T-helper 9 cell (primary cell): ENCODE results near the gene DLX5.

Experiments used
- DNase-seq: peaks from one replicate; pipeline ENCODE4 v3.0.0-alpha.2; 2020

DLX5 gene

DNA sequence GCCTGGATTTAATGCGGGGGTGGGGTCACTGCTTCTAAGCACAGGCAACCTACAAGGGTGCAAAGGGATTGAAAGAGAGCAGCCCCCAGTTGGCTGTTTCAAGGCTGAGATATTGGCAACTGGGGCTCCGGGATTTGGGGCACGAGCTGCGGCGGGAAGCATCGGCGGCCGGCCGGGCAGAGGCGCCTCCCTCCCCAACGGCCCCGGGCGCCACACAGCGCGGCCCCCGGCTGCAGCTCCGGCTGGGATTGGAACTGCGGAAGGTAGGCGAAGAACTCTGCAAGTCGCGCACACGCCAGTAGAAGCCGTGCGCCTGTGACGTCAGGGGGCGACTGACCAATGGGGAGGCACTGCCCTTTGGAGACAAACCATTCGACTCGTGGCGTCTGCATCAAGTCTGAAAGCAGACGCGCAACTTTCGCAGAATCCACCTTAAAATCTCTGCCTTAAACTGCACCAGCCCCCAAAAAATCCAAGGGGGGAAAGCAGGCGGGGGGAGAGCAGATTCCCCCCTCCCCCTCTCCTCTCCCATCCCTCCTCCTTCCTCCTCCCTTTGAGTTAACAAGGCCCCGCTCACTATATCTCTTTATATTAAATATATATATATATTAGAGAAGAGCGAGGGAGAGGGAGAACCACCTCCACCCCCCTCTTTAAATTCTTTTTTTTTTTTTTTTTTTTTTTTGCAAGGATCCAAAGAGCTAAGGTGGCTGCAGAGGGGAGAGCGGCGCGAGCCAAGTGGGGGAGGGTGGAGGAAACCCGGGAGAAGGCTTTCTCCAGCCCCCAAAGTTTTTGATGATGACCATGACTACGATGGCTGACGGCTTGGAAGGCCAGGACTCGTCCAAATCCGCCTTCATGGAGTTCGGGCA, 19.2 kb downstream of the DLX5 start, which contains the start of gene DLX6:
TSS of gene DLX6 (plus strand) at position 371 of the 872 bp plus-strand sequence. CDS start at position 796, 425 bp downstream.
- DNase-seq, result no peak

GRCh38 chr7:97004247-97005182, 20.1 kb downstream of the DLX5 start:
- DNase-seq, result no peak

DNA sequence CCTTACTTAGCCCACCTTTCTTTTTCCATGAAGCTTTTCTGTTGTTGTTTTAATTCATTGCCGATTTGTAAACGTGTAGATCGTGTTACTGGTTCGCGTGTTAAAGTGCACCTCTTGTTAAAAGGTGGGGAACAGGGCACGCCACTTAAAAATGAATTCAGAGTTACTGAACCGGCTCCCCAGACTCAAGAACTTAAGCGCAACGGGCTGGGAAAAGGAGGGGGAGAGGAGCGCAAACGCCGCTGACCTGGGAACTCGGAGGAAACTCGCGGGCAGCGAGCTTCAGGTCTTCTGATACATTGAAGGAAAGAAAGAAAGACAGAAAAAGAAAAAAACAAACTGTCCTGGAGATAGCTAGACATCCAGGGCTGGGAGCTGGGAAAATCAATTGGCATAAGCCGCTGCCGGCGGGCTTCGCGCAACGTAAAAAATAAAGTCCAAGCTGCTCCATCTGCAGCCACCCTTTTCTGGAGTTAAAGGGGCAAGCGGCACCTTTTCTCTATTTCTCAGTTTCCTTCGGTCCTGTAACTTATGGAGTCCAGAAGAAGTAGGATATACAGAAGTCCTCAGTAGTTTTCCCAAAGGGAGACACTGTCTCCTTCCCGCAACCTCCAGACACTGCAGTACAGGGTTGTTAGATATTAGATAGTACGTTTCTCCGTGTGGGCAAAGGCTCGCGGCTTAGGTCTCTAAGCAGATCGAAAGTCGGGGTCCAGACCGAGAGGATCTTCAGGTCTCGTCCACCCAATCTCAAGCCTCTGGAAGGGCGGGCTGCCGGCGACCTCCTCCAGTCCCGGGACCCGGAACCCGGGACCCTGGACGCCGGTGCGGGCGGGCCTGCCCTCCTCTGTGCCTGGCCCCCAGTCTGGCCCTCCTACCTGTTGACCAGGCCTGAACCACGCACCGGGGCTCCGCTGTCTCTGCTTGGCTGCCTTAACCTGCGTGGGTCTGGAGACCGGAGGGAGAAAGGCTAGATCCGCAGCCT, 21.1 kb downstream of the DLX5 start:
- DNase-seq, result no peak

DNA sequence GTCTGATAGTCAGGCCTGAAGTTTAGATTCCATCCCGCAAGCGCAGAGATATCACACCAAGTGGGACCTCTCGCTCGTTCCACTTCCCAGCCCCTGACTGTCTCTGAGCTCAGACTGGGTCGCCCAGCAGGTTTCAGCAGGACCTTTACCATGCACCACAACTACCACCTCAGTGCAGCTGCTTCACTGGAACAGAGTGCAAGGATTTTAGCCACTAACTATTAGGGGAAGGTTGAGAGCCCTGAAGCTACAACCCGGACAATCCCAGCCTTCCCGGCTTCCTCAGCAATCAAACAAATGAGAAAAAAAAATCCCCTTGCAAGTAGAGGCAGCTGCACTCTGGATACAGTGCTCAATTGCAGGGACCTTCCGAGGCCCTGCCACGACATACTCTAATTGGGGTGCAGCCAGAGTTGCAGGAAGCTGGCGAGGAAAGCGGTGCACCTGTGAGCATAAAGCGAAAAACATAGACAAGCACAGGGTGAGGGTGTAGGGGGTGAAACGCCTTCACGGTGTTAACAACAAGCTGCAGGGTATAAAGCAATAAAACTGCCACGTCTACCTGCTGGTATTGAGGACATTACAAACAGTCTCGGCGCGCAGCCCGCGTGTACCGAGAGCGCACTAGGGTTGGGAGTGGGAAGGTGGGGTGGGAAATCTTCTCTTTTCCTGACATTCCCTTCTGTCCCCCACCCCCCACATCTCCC, 21.9 kb downstream of the DLX5 start:
- DNase-seq, result no peak

- no peak for DNase-seq
Measured at GRCh38 chr7:97001656-97002554, 22.7 kb downstream of the DLX5 start.

DNA sequence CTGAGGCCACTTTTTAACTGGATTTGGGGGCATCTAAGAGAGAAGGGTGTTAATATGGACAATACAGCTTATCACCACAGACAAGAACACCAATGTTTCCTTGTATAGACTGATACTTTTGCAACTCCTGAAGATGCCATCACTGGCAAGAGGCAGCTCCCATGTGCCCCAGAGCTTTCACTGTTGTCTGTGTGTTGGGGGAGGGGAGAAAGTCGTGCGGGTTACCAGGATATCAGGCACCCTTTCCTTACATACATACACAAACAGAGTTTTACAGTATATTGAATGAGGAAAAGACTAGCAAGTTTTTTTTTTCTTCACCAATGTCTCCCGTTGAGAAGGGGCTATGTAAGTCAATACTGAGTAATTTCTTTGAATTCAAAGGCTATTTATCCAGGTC, 23.4 kb downstream of the DLX5 start:
- DNase-seq, result no peak

DNA sequence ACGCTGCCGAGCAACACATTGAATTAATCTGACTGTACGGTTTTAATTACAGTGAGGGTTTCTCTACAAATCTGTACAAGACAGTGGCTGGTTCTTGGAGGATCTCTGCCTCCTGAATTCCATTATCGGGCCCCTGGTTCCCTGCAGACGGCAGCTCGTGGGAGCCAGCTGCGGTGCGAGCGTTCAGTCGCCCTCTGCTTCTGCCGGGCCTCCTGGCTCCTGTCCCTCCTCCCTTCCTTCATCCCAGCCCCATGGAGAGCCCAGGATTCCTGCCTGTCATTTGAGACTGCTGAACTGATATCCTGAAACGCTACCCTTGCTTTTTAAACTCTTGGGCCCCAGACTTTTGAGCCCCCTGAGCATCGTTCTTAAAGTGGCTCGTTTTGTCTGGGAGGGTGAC, 25.9 kb downstream of the DLX5 start:
- no peak for DNase-seq

- no peak for DNase-seq
Measured at GRCh38 chr7:96998333-96998732, 26.3 kb downstream of the DLX5 start.

DNA sequence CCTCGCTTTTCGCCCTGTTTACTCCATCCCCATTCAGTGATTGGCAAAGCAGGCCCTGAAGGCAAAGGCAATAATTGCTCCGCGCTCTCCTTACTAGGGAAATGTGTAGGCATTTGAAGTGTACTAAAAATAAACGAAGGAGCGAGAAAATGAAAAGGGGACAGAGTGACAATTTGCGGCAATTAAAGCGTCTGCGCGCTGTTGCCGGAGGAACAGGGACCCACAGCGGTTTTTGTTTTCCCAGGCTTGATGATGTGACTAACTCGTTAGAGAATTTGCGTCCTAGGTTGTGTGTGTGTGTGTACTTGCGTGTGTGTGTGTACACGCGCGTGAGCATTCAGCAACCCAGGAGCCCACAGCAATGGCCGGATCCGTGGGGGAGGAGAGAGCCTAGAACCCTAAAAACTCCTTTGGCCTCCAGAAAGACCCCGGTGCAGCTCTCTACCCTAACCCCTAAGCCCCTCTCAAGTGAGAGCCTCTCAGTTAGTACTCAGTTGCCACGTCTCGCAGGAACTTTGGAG, 27.1 kb downstream of the DLX5 start:
- no peak for DNase-seq

GRCh38 chr7:96996958-96997511, 27.6 kb downstream of the DLX5 start:
- DNase-seq, result no peak

DNA sequence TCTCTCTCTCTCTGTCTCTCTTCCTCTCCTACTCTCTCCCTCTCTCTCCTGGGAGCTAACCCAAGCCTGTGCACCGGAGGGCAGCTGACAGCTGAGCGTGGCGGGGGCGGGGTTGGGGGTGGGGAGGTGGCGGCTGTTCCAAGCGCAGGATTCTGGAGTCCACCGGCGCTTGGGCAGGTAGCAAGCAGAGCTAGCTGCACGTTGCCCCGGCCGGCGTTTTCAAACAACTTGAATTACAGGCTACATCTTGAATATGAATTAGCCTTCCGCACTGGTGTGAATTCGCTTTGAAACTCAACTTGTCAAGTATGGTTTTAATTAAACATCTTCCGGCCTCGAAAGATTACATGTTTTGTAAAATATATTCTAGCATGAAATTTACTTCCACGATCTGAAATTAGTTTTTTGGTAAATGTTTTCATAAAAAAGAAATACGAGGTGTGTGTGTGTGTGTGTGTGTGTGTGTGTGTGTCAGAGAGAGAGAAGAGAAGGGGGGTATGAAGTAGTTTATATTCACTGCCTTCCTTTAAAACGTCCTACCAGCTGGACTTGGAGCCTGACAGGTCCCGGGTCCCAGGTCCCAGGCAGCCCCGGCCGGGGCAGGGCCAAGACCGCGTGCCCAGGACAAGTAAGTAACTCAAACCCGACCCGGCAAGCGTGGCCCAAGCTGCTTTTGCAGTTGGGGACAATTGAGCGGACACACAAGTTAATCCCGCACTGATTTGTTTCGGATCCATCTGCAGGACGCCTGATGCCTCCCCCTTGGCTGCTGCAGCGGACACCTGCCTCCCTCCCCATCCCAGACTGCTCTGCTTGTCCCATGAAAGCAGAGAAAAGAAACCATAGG, 28.3 kb downstream of the DLX5 start:
- no peak for DNase-seq

DNA sequence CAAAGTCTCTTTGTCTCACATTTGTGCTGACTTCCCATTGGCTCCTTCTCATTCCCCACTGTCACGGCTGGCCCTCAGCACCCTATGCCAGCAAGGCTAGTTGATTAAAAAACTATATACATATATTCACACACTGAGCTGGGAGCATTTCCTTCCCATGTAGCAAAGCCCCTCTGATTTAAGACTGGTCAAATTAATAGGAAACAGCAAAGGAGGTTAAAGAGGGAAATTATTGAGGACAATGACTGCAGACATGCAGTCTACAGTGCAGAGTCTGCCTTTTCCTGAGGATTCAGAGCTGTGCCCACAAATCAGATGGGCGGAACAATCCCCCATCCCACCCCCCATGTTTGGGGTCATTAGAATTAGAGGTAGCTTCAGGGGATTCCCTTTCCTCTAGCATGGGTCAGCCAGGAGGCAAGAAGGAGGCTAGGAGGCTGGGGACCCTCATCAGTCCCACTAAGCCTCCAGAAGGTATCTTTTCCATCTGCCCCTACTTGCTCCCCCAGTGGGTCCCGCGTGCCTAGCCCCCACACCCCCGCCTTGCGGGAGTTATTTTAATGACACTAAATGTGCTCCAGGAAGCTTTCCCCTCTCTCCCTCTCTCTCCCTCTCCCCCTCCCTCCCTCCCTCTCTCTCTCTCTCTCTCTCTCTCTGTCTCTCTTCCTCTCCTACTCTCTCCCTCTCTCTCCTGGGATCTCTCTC, 29.1 kb downstream of the DLX5 start:
- no peak for DNase-seq

GRCh38 chr7:96993980-96994379, 30.7 kb downstream of the DLX5 start:
- DNase-seq, result no peak

DNA sequence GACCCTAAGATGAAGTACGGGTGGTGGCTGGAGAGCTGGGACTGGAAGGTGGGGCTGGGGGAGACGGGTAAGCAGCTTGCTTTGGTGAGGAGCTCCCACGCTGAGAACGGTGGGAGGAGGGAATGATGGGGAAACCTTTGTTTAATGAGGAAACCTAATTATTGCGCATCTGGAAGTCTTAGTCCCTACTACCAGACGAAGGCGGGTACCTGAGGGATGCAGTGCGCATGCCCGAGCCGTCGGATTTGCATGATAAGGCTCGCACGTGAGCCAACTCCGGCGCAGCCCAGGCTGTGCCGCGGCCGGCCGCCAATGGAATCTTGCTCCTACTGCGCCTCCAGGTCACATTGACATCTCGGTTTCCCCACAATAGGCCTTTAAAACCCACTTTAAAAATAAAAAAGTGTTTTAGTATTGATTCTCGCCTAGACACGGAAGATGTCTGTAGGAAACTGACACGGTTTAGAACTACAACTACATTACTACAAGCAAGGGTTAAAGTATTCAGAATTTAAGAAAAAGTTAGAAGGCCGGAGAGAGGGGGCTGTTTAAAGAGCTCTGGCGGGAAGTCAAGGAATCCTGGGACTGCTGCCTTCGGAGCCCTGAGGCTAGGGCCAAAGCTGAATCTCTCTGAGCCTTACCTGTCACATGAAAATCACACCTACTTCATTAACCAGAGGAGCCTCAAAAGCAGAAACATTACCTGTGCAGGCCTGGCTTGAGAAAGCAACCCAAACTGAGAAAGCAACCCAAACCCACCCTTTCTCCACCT, 31.4 kb downstream of the DLX5 start:
- no peak for DNase-seq

DNA sequence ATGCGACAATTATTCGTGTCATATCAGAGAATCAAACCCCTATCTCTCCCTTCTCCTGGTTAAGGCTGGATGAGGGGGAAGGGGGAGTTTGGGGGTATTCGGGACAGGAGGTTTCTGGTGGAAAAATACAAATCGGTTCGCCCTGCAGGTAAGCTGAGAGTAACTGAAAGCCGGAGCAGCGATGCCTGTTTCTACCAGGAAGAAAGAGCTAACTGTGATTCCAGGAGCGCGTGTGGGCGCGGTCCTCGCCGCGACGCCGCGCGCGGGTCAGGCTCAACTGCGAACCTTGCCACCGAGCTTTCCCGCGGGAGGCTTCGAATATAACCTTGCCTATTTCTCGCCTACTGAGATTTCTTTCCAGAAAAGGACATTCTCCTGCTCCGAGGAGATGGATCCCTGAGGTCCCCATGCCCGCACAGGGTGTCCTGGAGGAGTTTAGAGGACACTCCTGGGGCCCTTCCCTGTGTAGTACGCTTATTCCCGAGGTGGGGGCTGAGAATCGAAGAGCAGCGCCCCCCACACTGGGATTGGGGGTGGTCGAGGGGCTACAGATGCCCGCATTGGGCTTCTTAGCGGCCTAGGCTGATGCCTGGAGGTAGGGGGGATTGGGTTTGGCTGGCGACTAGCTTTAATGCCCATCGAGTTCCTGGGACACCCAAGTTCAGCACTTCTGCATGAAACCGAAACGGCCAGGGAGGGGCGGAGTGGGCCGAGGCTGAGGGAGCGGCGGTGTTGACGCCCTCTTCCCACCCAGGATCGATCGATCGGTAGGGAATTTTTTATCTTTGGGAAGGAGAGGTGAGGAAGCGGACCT, 32.2 kb downstream of the DLX5 start:
- no peak for DNase-seq

DNA sequence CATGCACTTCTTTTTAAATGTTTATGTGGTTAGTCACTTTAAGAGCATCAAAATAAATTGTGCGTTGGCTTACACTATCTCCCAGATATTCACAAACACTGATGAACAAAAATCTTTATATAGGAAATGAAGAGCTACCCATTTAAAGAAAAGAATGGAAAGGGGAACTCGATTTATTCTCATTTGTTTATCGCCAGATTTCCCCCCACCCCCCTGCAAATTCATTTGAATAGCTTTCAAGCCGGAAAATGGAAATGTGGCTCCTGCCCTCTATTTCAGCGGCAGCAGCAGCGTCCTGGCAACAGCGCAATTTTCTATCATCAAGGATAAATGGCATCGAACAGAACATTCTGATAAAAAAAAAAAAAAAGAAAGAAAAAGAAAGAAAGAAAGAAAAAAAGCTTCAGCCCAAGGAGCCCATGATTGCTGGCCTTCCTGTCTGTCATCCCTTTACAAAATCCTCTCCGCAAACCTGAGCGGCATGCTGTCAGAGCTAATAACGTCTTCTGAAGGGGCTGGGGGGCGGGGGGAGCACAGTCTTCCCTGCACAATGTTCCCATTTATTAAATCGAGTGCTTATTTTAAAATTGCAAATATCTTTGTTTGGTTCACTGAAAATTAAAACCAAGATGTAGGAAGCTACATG, 33.0 kb downstream of the DLX5 start:
- no peak for DNase-seq
